Measurements from ENCODE around the gene ZNF565.

- TF ChIP-seq CTCF (CRISPR knock-in tag; IDR thresholded peaks at IDR 0.05) (no peak), ATRX (CRISPR knock-in tag; IDR thresholded peaks at IDR 0.05; ENCODE audit: borderline replicate concordance) (no peak), EZH2 (conservative IDR thresholded peaks at IDR 0.05; ENCODE audit: low read depth, low read length) (no peak)
- TF ChIP-seq, protein P1, sequence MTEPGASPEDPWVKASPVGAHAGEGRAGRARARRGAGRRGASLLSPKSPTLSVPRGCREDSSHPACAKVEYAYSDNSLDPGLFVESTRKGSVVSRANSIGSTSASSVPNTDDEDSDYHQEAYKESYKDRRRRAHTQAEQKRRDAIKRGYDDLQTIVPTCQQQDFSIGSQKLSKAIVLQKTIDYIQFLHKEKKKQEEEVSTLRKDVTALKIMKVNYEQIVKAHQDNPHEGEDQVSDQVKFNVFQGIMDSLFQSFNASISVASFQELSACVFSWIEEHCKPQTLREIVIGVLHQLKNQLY (CRISPR knock-in tag; IDR thresholded peaks at IDR 0.05), result no peak
Observed at GRCh38 chr19:36236946-36237310, 22.5 kb upstream of the ZNF565 start.

Measured in HepG2 (cell line).